Measurements from ENCODE around the gene DDX27.

DDX27 gene

DNA sequence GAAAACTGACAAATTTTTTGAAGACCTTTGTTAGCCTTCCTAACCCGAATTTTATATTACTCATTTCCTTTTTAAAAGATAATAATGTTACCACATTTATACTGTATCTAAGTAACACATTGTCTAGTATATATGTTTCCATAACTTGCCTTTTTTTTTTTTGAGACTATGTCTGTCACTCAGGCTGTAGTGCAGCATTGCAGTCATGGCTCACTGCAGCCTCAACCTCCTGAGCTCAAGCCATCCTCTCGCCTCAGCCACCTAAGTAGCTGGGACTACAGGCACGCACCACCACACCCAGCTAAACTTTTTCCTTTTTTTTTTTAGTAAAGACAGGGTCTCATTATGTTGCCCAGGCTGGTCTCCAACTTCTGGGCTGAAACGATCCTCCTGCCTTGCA lies 40.1 kb downstream of the DDX27 start:
- no peak for TF ChIP-seq ELF4 (IDR thresholded peaks at IDR 0.05)
- TF ChIP-seq CTBP1 (IDR thresholded peaks at IDR 0.05; ENCODE audit: borderline replicate concordance): no peak
- TF ChIP-seq HDGF (IDR thresholded peaks at IDR 0.05; ENCODE audit: borderline replicate concordance): no peak
- no peak for TF ChIP-seq FOXA1 (IDR thresholded peaks at IDR 0.05)
- TF ChIP-seq BHLHE40 (IDR thresholded peaks at IDR 0.05; ENCODE audit: borderline replicate concordance): no peak
- no peak for DNase-seq (ENCODE audit: extremely low spot score)
- POLR2A ChIA-PET: no interaction called here
- CTCF ChIA-PET: no interaction called here

DNA sequence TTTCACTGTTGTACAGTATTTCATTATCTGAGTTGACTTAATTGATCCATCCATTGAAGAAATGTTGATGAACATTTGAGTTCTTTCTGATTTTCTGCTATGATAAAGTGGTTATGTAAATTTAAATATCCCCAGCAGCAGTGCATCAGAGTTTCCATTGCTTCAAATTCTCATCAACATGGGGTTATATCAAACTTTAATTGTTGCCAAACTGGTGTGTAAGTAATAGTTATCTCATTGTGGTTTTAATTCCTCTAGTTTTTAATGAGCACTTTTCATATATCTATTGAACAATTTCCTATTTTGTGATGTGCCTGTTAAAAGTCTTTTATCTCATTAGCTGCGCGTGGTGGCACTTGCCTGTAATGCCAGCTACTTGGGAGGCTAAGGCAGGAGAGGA lies 40.6 kb downstream of the DDX27 start:
- POLR2A ChIA-PET: no interaction called here
- CTCF ChIA-PET: no interaction called here
- DNase-seq (ENCODE audit: extremely low spot score): no peak
- TF ChIP-seq HDGF (IDR thresholded peaks at IDR 0.05; ENCODE audit: borderline replicate concordance) (no peak), ZNF384 (IDR thresholded peaks at IDR 0.05) (no peak), L3MBTL2 (conservative IDR thresholded peaks at IDR 0.05) (no peak), FOXK2 (IDR thresholded peaks at IDR 0.05) (no peak), ELF4 (IDR thresholded peaks at IDR 0.05) (no peak), NFRKB (IDR thresholded peaks at IDR 0.05) (no peak), SUZ12 (IDR thresholded peaks at IDR 0.05) (no peak), FOXM1 (IDR thresholded peaks at IDR 0.05; ENCODE audit: borderline replicate concordance) (no peak), ARNT (IDR thresholded peaks at IDR 0.05) (no peak), SP1 (IDR thresholded peaks at IDR 0.05) (no peak), LEF1 (IDR thresholded peaks at IDR 0.05; ENCODE audit: borderline replicate concordance) (no peak), CTBP1 (IDR thresholded peaks at IDR 0.05; ENCODE audit: borderline replicate concordance) (no peak), BHLHE40 (IDR thresholded peaks at IDR 0.05; ENCODE audit: borderline replicate concordance) (no peak)
- TF ChIP-seq, protein P1, sequence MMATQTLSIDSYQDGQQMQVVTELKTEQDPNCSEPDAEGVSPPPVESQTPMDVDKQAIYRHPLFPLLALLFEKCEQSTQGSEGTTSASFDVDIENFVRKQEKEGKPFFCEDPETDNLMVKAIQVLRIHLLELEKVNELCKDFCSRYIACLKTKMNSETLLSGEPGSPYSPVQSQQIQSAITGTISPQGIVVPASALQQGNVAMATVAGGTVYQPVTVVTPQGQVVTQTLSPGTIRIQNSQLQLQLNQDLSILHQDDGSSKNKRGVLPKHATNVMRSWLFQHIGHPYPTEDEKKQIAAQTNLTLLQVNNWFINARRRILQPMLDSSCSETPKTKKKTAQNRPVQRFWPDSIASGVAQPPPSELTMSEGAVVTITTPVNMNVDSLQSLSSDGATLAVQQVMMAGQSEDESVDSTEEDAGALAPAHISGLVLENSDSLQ (IDR thresholded peaks at IDR 0.05): no peak

DNA sequence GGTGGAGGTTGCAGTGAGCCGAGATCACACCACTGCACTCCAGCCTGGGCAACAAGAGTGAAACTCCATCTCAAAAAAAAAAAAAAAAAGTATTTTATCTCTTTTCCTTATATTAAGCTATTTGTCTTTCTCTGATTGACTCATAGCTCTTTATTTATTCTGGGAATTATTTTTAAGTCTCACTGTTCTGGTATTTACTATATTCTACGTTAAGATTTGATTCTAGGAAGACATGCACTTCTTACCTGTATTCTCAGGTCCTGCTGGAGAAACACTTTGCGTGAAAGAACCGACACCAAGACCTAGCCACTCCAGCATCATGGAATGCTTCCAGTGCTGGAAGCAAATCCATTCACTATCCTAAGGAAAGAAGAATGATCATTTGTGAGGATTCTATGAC lies 41.0 kb downstream of the DDX27 start:
- no peak for TF ChIP-seq SUZ12 (IDR thresholded peaks at IDR 0.05)
- no peak for TF ChIP-seq LEF1 (IDR thresholded peaks at IDR 0.05; ENCODE audit: borderline replicate concordance)
- no peak for TF ChIP-seq FOXK2 (IDR thresholded peaks at IDR 0.05)
- TF ChIP-seq SP1 (IDR thresholded peaks at IDR 0.05): no peak
- TF ChIP-seq BHLHE40 (IDR thresholded peaks at IDR 0.05; ENCODE audit: borderline replicate concordance): no peak
- ChIA-PET POLR2A (no interaction called here), CTCF (no interaction called here)
- no peak for DNase-seq (ENCODE audit: extremely low spot score)

DNA sequence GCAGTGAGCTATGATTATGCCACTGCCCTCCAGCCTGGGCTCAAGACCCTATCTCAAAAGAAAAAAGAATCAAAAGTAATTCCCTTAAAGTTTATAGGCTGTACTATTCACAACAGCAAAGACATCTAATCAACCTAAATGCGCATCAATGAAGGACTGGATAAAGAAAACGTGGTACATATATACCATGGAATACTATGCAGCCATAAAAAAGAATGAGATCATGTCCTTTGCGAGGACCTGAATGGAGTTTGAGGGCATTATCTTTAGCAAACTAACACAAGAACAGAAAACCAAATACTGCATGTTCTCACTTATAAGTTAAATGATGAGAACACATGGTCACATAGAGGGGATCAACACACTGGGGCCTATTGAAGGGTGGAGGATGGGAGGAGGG lies 42.0 kb downstream of the DDX27 start:
- POLR2A ChIA-PET: no interaction called here
- DNase-seq (ENCODE audit: extremely low spot score): no peak
- CTCF ChIA-PET: no interaction called here
- TF ChIP-seq BHLHE40 (IDR thresholded peaks at IDR 0.05; ENCODE audit: borderline replicate concordance) (no peak), FOXA1 (IDR thresholded peaks at IDR 0.05) (no peak), NFRKB (IDR thresholded peaks at IDR 0.05) (no peak), HDGF (IDR thresholded peaks at IDR 0.05; ENCODE audit: borderline replicate concordance) (no peak)

DNA sequence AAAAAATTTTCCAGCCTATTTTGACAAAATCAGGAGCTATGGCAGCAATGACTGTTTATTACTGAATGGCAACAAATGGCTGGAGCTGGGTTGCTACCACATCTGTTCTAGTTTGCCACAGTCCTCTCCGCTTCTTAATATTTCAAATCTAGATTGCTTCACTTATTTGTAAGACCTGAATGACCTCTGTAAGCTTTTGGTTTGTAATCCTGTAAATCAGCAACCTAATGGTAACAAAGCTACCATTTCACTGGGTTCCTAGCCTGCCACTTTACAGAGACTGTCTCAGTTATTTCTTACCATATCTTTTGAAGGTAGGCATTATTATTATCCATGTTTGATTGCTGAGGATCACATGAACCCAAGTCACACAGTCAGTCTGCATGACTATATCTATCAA lies 43.2 kb downstream of the DDX27 start:
- no peak for DNase-seq (ENCODE audit: extremely low spot score)
- TF ChIP-seq FOXM1 (IDR thresholded peaks at IDR 0.05; ENCODE audit: borderline replicate concordance) (no peak), L3MBTL2 (conservative IDR thresholded peaks at IDR 0.05) (no peak), FOXK2 (IDR thresholded peaks at IDR 0.05) (no peak), ELF4 (IDR thresholded peaks at IDR 0.05) (no peak), SP1 (IDR thresholded peaks at IDR 0.05) (no peak), BHLHE40 (IDR thresholded peaks at IDR 0.05; ENCODE audit: borderline replicate concordance) (no peak), NFRKB (IDR thresholded peaks at IDR 0.05) (no peak), SUZ12 (IDR thresholded peaks at IDR 0.05) (no peak), ZNF384 (IDR thresholded peaks at IDR 0.05) (no peak), TARDBP (IDR thresholded peaks at IDR 0.05) (no peak), FOXA1 (IDR thresholded peaks at IDR 0.05) (no peak)
- TF ChIP-seq, protein P1 (IDR thresholded peaks at IDR 0.05): no peak
- ChIA-PET POLR2A (no interaction called here), CTCF (interaction anchor here (0.6 kb wide), 1 partner anchor 10 kb away, joined by 5 read pairs; no protein-coding TSS in a partner anchor)

DNA sequence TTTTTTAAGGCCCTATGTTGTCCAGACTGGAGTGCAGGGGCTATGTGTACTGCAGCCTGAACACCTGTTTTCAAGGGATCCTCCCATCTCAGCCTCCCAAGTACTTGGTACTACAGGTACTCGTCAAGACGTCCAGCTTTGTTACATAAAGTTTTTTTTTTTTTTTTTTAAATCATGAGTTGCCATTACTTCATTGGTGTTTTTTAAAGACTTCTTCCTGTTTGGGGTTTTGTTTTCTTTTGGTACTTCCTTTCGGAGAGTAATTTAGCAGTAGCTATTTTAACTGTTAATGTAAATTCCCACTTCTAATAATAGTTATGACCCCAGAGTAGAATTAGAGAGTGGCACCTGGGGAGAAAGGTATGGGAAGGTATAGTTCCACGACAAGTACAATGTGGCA lies 48.1 kb downstream of the DDX27 start:
- TF ChIP-seq ZNF384 (IDR thresholded peaks at IDR 0.05) (0 out of 2 replicates have a peak, but pooled peaks have one; percentile 8), FOXM1 (IDR thresholded peaks at IDR 0.05; ENCODE audit: borderline replicate concordance) (no peak)
- ChIA-PET POLR2A (interaction anchor here (1.3 kb wide), 1 partner anchor 10 kb away, joined by 5 read pairs; the partner anchor contains the start of gene ZNFX1), CTCF (interaction anchor here (0.6 to 1.1 kb wide), 3 partner anchors 21 to 412 kb away, joined by 3 to 6 read pairs (median 5); no protein-coding TSS in a partner anchor)
- DNase-seq (ENCODE audit: extremely low spot score): no peak

DNA sequence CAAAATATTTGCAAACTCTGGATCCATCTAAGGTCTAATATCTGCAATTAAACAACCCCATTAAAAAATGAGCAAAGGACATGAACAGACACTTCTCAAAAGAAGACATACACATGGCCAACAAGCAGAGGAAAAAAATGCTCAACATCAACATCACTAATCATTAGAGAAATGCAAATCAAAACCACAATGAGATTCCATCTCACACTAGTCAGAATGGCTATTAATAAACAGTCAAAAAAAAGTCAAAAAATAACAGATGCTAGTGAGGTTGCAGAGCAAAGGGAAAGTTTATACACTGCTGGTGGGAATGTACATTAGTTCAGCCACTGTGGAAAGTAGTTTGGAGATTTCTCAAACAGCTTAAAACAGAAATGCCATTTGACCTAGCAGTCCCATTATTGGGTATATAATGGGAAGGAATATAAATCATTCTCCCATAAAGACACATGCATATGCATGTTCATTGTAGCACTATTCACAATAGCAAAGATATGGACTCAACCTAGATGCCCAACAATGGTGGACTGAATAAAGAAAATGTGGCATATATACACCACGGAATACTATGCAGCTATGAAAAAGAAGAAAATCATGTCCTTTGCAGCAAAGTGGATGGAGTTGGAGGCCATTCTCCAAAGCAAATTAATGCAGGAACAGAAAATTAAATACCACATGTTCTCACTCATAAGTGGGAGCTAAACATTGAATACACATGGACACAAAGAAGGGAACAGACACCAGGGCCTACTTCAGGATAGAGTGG lies 49.6 kb downstream of the DDX27 start:
- ChIA-PET CTCF (no interaction called here), POLR2A (no interaction called here)
- no peak for TF ChIP-seq BHLHE40 (IDR thresholded peaks at IDR 0.05; ENCODE audit: borderline replicate concordance)
- TF ChIP-seq SUZ12 (IDR thresholded peaks at IDR 0.05): no peak
- no peak for TF ChIP-seq ZNF384 (IDR thresholded peaks at IDR 0.05)
- TF ChIP-seq, protein P1 (IDR thresholded peaks at IDR 0.05): no peak
- no peak for TF ChIP-seq TARDBP (IDR thresholded peaks at IDR 0.05)
- TF ChIP-seq L3MBTL2 (conservative IDR thresholded peaks at IDR 0.05): no peak
- no peak for TF ChIP-seq CTBP1 (IDR thresholded peaks at IDR 0.05; ENCODE audit: borderline replicate concordance)
- no peak for TF ChIP-seq FOXK2 (IDR thresholded peaks at IDR 0.05)
- TF ChIP-seq HDGF (IDR thresholded peaks at IDR 0.05; ENCODE audit: borderline replicate concordance): no peak
- TF ChIP-seq FOXM1 (IDR thresholded peaks at IDR 0.05; ENCODE audit: borderline replicate concordance): no peak
- TF ChIP-seq NFRKB (IDR thresholded peaks at IDR 0.05): no peak
- no peak for TF ChIP-seq FOXA1 (IDR thresholded peaks at IDR 0.05)
- TF ChIP-seq LEF1 (IDR thresholded peaks at IDR 0.05; ENCODE audit: borderline replicate concordance): no peak
- no peak for TF ChIP-seq SP1 (IDR thresholded peaks at IDR 0.05)
- no peak for TF ChIP-seq ARNT (IDR thresholded peaks at IDR 0.05)
- TF ChIP-seq ELF4 (IDR thresholded peaks at IDR 0.05): no peak
- no peak for DNase-seq (ENCODE audit: extremely low spot score)
